GM23338 (cell line): Measurements from ENCODE around the gene MAP3K5. TPM values are rescaled to one million over a fixed set of nuclear protein-coding genes. Genes with fewer than 3 reads are reported as not detected.

Experiments
- ATAC-seq: fragments of 200-7000 bp; cut with Tn5 transposase; 3 replicates; pipeline ENCODE4 v1.9.1; 2020
- DNase-seq: peaks from one replicate; pipeline ENCODE4 v3.0.0-alpha.2; 2015; ENCODE audit warnings: low spot score
- H2AFZ ChIP-seq: fragments of 200-600 bp; sonication (generic); 2 replicates; pipeline ENCODE4 v1.8.0; 2016; ENCODE audit warnings: antibody characterized with exemption, mild to moderate bottlenecking, moderate library complexity
- H3F3A ChIP-seq: fragments of 200-600 bp; sonication (generic); replicated peaks from 2 replicates; pipeline ENCODE4 v1.8.0; 2017; ENCODE audit warnings: antibody characterized with exemption, mixed run types, low read depth
- H3K27ac ChIP-seq: fragments of 200-600 bp; sonication (generic); 2 replicates; pipeline ENCODE4 v1.6.1; 2016; ENCODE audit warnings: low read depth
- H3K27me3 ChIP-seq: fragments of 200-600 bp; sonication (generic); 2 replicates; pipeline ENCODE4 v1.8.0; 2016; ENCODE audit warnings: mild to moderate bottlenecking, mixed run types, moderate library complexity; ENCODE audit not compliant: insufficient read depth
- H3K36me3 ChIP-seq: fragments of 200-600 bp; sonication (generic); 2 replicates; pipeline ENCODE4 v1.8.0; 2016; ENCODE audit warnings: mild to moderate bottlenecking; ENCODE audit not compliant: insufficient read depth
- H3K4me1 ChIP-seq: fragments of 200-600 bp; sonication (generic); 2 replicates; pipeline ENCODE4 v1.8.0; 2016; ENCODE audit warnings: mild to moderate bottlenecking, moderate library complexity; ENCODE audit not compliant: insufficient read depth
- H3K4me2 ChIP-seq: fragments of 200-600 bp; sonication (generic); 2 replicates; pipeline ENCODE4 v1.7.1; 2017; ENCODE audit warnings: mixed run types
- H3K4me3 ChIP-seq: fragments of 200-600 bp; sonication (generic); 2 replicates; pipeline ENCODE4 v1.6.1; 2016; ENCODE audit warnings: mixed run types
- H3K79me2 ChIP-seq: fragments of 200-600 bp; sonication (generic); replicated peaks from 2 replicates; pipeline ENCODE4 v1.8.0; 2017; ENCODE audit warnings: mild to moderate bottlenecking; ENCODE audit not compliant: insufficient read depth
- H3K9me2 ChIP-seq: fragments of 200-600 bp; sonication (generic); 2 replicates; pipeline ENCODE4 v1.8.0; 2017; ENCODE audit not compliant: insufficient read depth
- H4K20me1 ChIP-seq: fragments of 200-600 bp; sonication (generic); replicated peaks from 2 replicates; pipeline ENCODE4 v1.8.0; 2017; ENCODE audit warnings: mild to moderate bottlenecking; ENCODE audit not compliant: insufficient read depth
- H3K27ac Mint-ChIP-seq: 2 replicates; pipeline ENCODE4 v1.8.0; 2020; ENCODE audit warnings: inconsistent platforms, mild to moderate bottlenecking, moderate library complexity, mixed read lengths
- H3K27me3 Mint-ChIP-seq: 3 replicates; pipeline ENCODE4 v1.8.0; 2022; ENCODE audit warnings: low read depth, mild to moderate bottlenecking, moderate library complexity, mixed read lengths, inconsistent platforms; ENCODE audit not compliant: insufficient read depth, poor library complexity
- H3K36me3 Mint-ChIP-seq: 3 replicates; pipeline ENCODE4 v1.8.0; 2021; ENCODE audit warnings: low read depth, mild to moderate bottlenecking, inconsistent platforms, moderate library complexity, mixed read lengths
- H3K4me1 Mint-ChIP-seq: 3 replicates; pipeline ENCODE4 v1.8.0; 2020; ENCODE audit warnings: mild to moderate bottlenecking, inconsistent platforms, mixed read lengths
- H3K4me3 Mint-ChIP-seq: 3 replicates; pipeline ENCODE4 v1.8.0; 2021; ENCODE audit warnings: moderate library complexity, mild to moderate bottlenecking, inconsistent platforms, mixed read lengths
- H3K9me3 Mint-ChIP-seq: 3 replicates; pipeline ENCODE4 v1.8.0; 2020; ENCODE audit warnings: moderate library complexity, mild to moderate bottlenecking, inconsistent platforms, mixed read lengths
- CTCF ChIP-seq, 2 experiments: fragments of 200-600 bp in 1 of 2; sonication (generic) in 1 of 2; conservative IDR thresholded peaks; 2 replicates each; pipeline versions ENCODE4 v1.5.1 to v1.6.1; 2016 to 2017; ENCODE audit warnings: antibody characterized with exemption in 2 of 2, low read depth in 2 of 2, mild to moderate bottlenecking in 2 of 2, moderate library complexity in 1 of 2
- EZH2 ChIP-seq: fragments of 200-600 bp; sonication (generic); IDR thresholded peaks from one replicate; pipeline ENCODE4 v1.8.0; 2017; ENCODE audit warnings: antibody characterized with exemption, mild to moderate bottlenecking, low read depth; ENCODE audit not compliant: unreplicated experiment
- JUNB ChIP-seq: IDR thresholded peaks from one replicate; pipeline ENCODE4 v1.6.1; 2016; ENCODE audit warnings: antibody characterized with exemption; ENCODE audit not compliant: unreplicated experiment
- NANOG ChIP-seq: IDR thresholded peaks from 2 replicates; pipeline ENCODE4 v1.6.1; 2016; ENCODE audit warnings: antibody characterized with exemption, borderline replicate concordance
- POLR2AphosphoS5 ChIP-seq: IDR thresholded peaks from 2 replicates; pipeline ENCODE4 v1.6.1; 2016; ENCODE audit warnings: antibody characterized with exemption, low read depth
- REST ChIP-seq: IDR thresholded peaks from one replicate; pipeline ENCODE4 v1.6.1; 2018; ENCODE audit warnings: antibody characterized with exemption; ENCODE audit not compliant: unreplicated experiment
- ZNF114 ChIP-seq: fragments of 250-450 bp; sonication (Bioruptor Pico); IDR thresholded peaks from 2 replicates; pipeline ENCODE4 v1.5.0; 2020; ENCODE audit warnings: mild to moderate bottlenecking, moderate library complexity
- ZNF331 ChIP-seq: fragments of 250-450 bp; sonication (Bioruptor Pico); IDR thresholded peaks from 2 replicates; pipeline ENCODE4 v1.5.0; 2020; ENCODE audit warnings: low read depth, mild to moderate bottlenecking, moderate library complexity
- ZNF462 ChIP-seq: fragments of 250-450 bp; sonication (Bioruptor Pico); IDR thresholded peaks from 2 replicates; pipeline ENCODE4 v1.5.0; 2020; ENCODE audit warnings: mild to moderate bottlenecking, moderate library complexity
- polyA plus RNA-seq: library from polyadenylated mRNA; unstranded; fragments of >200 nt; fragmentation: Nextera tagmentation; extraction: Ambion mirVana; gene quantifications from 2 replicates; pipeline ENCODE4 v1.2.1, GENCODE V29; 2016
- total RNA-seq: library from RNA; depleted of rRNA; stranded (reverse); fragments of >200 nt; shearing (Covaris generic); gene quantifications from 2 replicates; pipeline ENCODE4 v1.2.3, GENCODE V29; 2014
- TF ChIP-seq, protein P1 (sequence below): IDR thresholded peaks from 2 replicates; pipeline ENCODE4 v1.6.1; 2016; ENCODE audit warnings: antibody characterized with exemption

MAP3K5 gene
- total and polyA plus RNA-seq, 2 experiments from 2014 or later, result 0.76 to 2.8 TPM

GRCh38 chr6:136625293-136625692 is 167.0 kb downstream of the MAP3K5 start:
- TF ChIP-seq EZH2, result no peak
- ATAC-seq (no peak), DNase-seq (no peak)
- no peak overlapping the region for H3K4me2 ChIP-seq
- Mint-ChIP-seq H3K27me3 (no peaks in the 10 kb centered on the region), H3K4me3 (no peak overlapping the region), H3K27ac (no peak overlapping the region), H3K4me1 (no peaks in the 10 kb centered on the region), H3K9me3 (no peaks in the 10 kb centered on the region), H3K36me3 (no peaks in the 10 kb centered on the region; the same call in 2 of the 3 replicates)
- no peak overlapping the region for H2AFZ ChIP-seq
- no peak overlapping the region for H3K4me3 ChIP-seq
- H3K27ac ChIP-seq, result no peak overlapping the region
- H3K36me3 ChIP-seq, result no peaks in the 10 kb centered on the region
- no peaks in the 10 kb centered on the region for H3F3A ChIP-seq
- no peaks in the 10 kb centered on the region for H4K20me1 ChIP-seq
- H3K4me1 ChIP-seq, result no peaks in the 10 kb centered on the region
- no peaks in the 10 kb centered on the region for H3K27me3 ChIP-seq
- H3K9me2 ChIP-seq, result 0 out of 2 replicates have a peak, but pooled peaks cover 5% of the 10 kb centered on the region
- no peaks in the 10 kb centered on the region for H3K79me2 ChIP-seq

GRCh38 chr6:136624347-136624746 is 167.9 kb downstream of the MAP3K5 start:
- no peaks in the 10 kb centered on the region for H3K36me3 Mint-ChIP-seq
- Histone ChIP-seq H2AFZ (no peak overlapping the region), H3K27me3 (no peaks in the 10 kb centered on the region), H3K4me1 (no peaks in the 10 kb centered on the region), H3K27ac (no peak overlapping the region), H3K79me2 (no peaks in the 10 kb centered on the region), H4K20me1 (no peaks in the 10 kb centered on the region), H3F3A (no peaks in the 10 kb centered on the region), H3K9me2 (0 out of 2 replicates have a peak, but pooled peaks cover 5% of the 10 kb centered on the region), H3K4me2 (no peak overlapping the region), H3K36me3 (no peaks in the 10 kb centered on the region), H3K4me3 (no peak overlapping the region)
- no peak overlapping the region for H3K4me3 Mint-ChIP-seq
- ATAC-seq (no peak), DNase-seq (no peak)
- no peaks in the 10 kb centered on the region for H3K27me3 Mint-ChIP-seq
- no peaks in the 10 kb centered on the region for H3K9me3 Mint-ChIP-seq
- no peak overlapping the region for H3K27ac Mint-ChIP-seq
- no peaks in the 10 kb centered on the region; the same call in 2 of the 3 replicates for H3K4me1 Mint-ChIP-seq
- TF ChIP-seq NANOG, result no peak
- TF ChIP-seq ZNF114 (CRISPR knock-in tag), result no peak
- no peak for TF ChIP-seq ZNF331 (CRISPR knock-in tag)
- TF ChIP-seq JUNB, result no peak
- TF ChIP-seq CTCF (conservative IDR thresholded peaks at IDR 0.05; ENCODE audit: low read depth in 2 of 2), result no peak
- TF ChIP-seq, protein P1, sequence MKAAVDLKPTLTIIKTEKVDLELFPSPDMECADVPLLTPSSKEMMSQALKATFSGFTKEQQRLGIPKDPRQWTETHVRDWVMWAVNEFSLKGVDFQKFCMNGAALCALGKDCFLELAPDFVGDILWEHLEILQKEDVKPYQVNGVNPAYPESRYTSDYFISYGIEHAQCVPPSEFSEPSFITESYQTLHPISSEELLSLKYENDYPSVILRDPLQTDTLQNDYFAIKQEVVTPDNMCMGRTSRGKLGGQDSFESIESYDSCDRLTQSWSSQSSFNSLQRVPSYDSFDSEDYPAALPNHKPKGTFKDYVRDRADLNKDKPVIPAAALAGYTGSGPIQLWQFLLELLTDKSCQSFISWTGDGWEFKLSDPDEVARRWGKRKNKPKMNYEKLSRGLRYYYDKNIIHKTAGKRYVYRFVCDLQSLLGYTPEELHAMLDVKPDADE, result no peak
- TF ChIP-seq REST, result no peak
- no peak for TF ChIP-seq POLR2AphosphoS5
- no peak for TF ChIP-seq ZNF462 (CRISPR knock-in tag)
